ENCODE data around the gene PREX1.

GRCh38 chr20:48709744-48710143 lies 118.1 kb downstream of the PREX1 start:
- no peak for TF ChIP-seq ZNF274 (IDR thresholded peaks at IDR 0.05; ENCODE audit: low read depth, low read length)
- TF ChIP-seq SUZ12 (IDR thresholded peaks at IDR 0.05; ENCODE audit: extremely low read depth, insufficient read depth, insufficient read length): no peak

All from NT2/D1 (cell line).